ENCODE measurements around the gene CLDN25. TPM values are rescaled to one million over a fixed set of nuclear protein-coding genes. Genes with fewer than 3 reads are reported as not detected.

Gene CLDN25
- total and polyA plus RNA-seq, 2 of the 13 experiments (the other 11 are each of a cell fraction or from before 2014, with no cell fraction given) = not detected

GRCh38 chr11:113781682-113782081 lies 2.1 kb downstream of the CLDN25 start:
- Histone ChIP-seq H3K9ac (ENCODE audit: insufficient read depth, low read depth, low read length) (no peak overlapping the region), H3K27me3 (ENCODE audit: control insufficient read depth in 1 of 2, insufficient read depth in 2 of 2, low read length in 2 of 2) (peaks cover 0 to 7% of the 10 kb centered on the region in 2 experiments; a peak in 2 of 5 replicates), H3K27ac (ENCODE audit: extremely low read length, insufficient read depth, low read length) (no peak overlapping the region), H3K36me3 (replicated peaks in 1 of 2; ENCODE audit: control insufficient read depth in 1 of 2, insufficient read depth in 2 of 2, low read length in 2 of 2) (no peaks in the 10 kb centered on the region), H4K20me1 (ENCODE audit: insufficient read depth, low read length) (no peaks in the 10 kb centered on the region), H3K4me2 (ENCODE audit: low read depth, low read length) (no peak overlapping the region), H2AFZ (ENCODE audit: low read length) (no peak overlapping the region), H3K4me3 (replicated peaks in 1 of 3; ENCODE audit: insufficient read depth in 1 of 3, low read depth in 2 of 3, low read length in 3 of 3) (no peak overlapping the region), H3K9me3 (ENCODE audit: low read length) (no peaks in the 10 kb centered on the region), H3K4me1 (ENCODE audit: insufficient read depth, low read length) (peaks cover 7% of the 10 kb centered on the region; the same call in 1 of the 2 replicates), H3K79me2 (ENCODE audit: insufficient read depth, low read length) (no peaks in the 10 kb centered on the region)
- intact Hi-C loops (cut with micrococcal nuclease; ENCODE audit: unreplicated experiment) = no loop called here
- POLR2A ChIA-PET = no interaction called here
- FAIRE-seq (no peak), ATAC-seq (peak; percentile 56; the same call in 2 of the 3 replicates), DNase-seq (ENCODE audit: low spot score) (no peak)
- no TSS peak for BruUV-seq (replicated peaks)
- in situ Hi-C loops (cut with HindIII; ENCODE audit: extremely low pct_ligation_motif_present, low pct_unique_long_range_greater_than_20kb) = no loop called here
- 0% methylated on average over 4 of the region's 5 CpGs for WGBS (ENCODE audit: low lambda C conversion rate)
- CTCF ChIA-PET (ENCODE audit: low intra/inter-chr PET ratio, low total read pairs) = no interaction called here
- TF ChIP-seq NCOA2 (CRISPR knock-in tag; IDR thresholded peaks at IDR 0.05) = no peak
- TF ChIP-seq TEAD3 (CRISPR knock-in tag; optimal IDR thresholded peaks at IDR 0.05; ENCODE audit: borderline replicate concordance) = no peak
- TF ChIP-seq ZNF256 (CRISPR knock-in tag; conservative IDR thresholded peaks at IDR 0.05) = no peak
- TF ChIP-seq CREB3 (CRISPR knock-in tag; IDR thresholded peaks at IDR 0.05) = no peak
- TF ChIP-seq, protein P1, sequence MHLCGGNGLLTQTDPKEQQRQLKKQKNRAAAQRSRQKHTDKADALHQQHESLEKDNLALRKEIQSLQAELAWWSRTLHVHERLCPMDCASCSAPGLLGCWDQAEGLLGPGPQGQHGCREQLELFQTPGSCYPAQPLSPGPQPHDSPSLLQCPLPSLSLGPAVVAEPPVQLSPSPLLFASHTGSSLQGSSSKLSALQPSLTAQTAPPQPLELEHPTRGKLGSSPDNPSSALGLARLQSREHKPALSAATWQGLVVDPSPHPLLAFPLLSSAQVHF (CRISPR knock-in tag; IDR thresholded peaks at IDR 0.05) = no peak
- no peak for TF ChIP-seq GPN1 (CRISPR knock-in tag; IDR thresholded peaks at IDR 0.05; ENCODE audit: borderline replicate concordance)
- no peak for TF ChIP-seq XRCC5 (optimal IDR thresholded peaks at IDR 0.05; ENCODE audit: low read length)
- no peak for TF ChIP-seq ZNF513 (CRISPR knock-in tag; conservative IDR thresholded peaks at IDR 0.05)
- no peak for TF ChIP-seq KLF9 (CRISPR knock-in tag; IDR thresholded peaks at IDR 0.05; ENCODE audit: low read depth)
- no peak for TF ChIP-seq ZNF430 (CRISPR knock-in tag; IDR thresholded peaks at IDR 0.05)
- TF ChIP-seq STAG1 (CRISPR knock-in tag; IDR thresholded peaks at IDR 0.05) = no peak
- TF ChIP-seq, protein P2, sequence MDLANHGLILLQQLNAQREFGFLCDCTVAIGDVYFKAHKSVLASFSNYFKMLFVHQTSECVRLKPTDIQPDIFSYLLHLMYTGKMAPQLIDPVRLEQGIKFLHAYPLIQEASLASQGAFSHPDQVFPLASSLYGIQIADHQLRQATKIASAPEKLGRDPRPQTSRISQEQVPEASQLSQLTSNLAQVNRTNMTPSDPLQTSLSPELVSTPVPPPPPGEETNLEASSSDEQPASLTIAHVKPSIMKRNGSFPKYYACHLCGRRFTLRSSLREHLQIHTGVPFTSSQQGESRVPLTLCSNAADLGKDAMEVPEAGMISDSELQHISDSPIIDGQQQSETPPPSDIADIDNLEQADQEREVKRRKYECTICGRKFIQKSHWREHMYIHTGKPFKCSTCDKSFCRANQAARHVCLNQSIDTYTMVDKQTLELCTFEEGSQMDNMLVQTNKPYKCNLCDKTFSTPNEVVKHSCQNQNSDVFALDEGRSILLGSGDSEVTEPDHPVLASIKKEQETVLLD (CRISPR knock-in tag; IDR thresholded peaks at IDR 0.05; ENCODE audit: low read depth) = no peak
- no peak for TF ChIP-seq MAF1 (CRISPR knock-in tag; IDR thresholded peaks at IDR 0.05; ENCODE audit: borderline replicate concordance)
- no peak for TF ChIP-seq ZNF451 (CRISPR knock-in tag; IDR thresholded peaks at IDR 0.05)
- no peak for TF ChIP-seq MNT (IDR thresholded peaks at IDR 0.05)
- no peak for TF ChIP-seq CENPT (CRISPR knock-in tag; IDR thresholded peaks at IDR 0.05; ENCODE audit: low read depth)
